H1 (cell line): ENCODE data around the gene CIB2. TPM values are rescaled to one million over a fixed set of nuclear protein-coding genes. Genes with fewer than 3 reads are reported as not detected.

Source experiments
- CTCF ChIA-PET: fragments of 300-600 bp; sonication (Branson Sonifier 250); formaldehyde crosslinking; loops from one replicate; lab custom pipeline; 2021; ENCODE audit not compliant: partially characterized antibody; lab: Charles Lee
- POLR2A ChIA-PET: fragments of 300-600 bp; sonication (Branson Sonifier 250); formaldehyde crosslinking; loops from one replicate; lab custom pipeline; 2021; ENCODE audit warnings: inconsistent platforms; ENCODE audit not compliant: partially characterized antibody; lab: Charles Lee
- DNase-seq, 2 experiments: peaks; one replicate each; pipeline versions ENCODE4 v3.0.0 to v3.0.0-alpha.2; 2010 to 2022; ENCODE audit warnings: low spot score in 2 of 2, low read depth in 1 of 2, mixed read lengths in 1 of 2
- FAIRE-seq: peaks from 2 replicates; lab custom pipeline; 2011; peaks lifted over from hg19 to GRCh38; lab: Jason Lieb, UNC
- H2AFZ ChIP-seq: 2 replicates; pipeline ENCODE4 v1.8.1; 2012; ENCODE audit warnings: low read length, inconsistent platforms
- H2AK5ac ChIP-seq: 2 replicates; pipeline ENCODE4 v1.6.1; 2013; ENCODE audit warnings: low read depth, low read length
- H2BK120ac ChIP-seq: replicated peaks from 2 replicates; pipeline ENCODE3; 2013; ENCODE audit warnings: low read depth, low read length, inconsistent platforms
- H2BK12ac ChIP-seq: 2 replicates; pipeline ENCODE4 v1.6.1; 2013; ENCODE audit warnings: low read depth, low read length
- H2BK15ac ChIP-seq: 2 replicates; pipeline ENCODE4 v1.6.1; 2013; ENCODE audit warnings: low read length
- H2BK20ac ChIP-seq: 2 replicates; pipeline ENCODE4 v1.6.1; 2013; ENCODE audit warnings: low read length
- H2BK5ac ChIP-seq: 2 replicates; pipeline ENCODE4 v1.6.1; 2013; ENCODE audit warnings: low read depth, low read length
- H3K14ac ChIP-seq: 2 replicates; pipeline ENCODE4 v1.6.1; 2013; ENCODE audit warnings: inconsistent platforms; ENCODE audit not compliant: insufficient read length
- H3K18ac ChIP-seq: 2 replicates; pipeline ENCODE4 v1.6.1; 2013; ENCODE audit warnings: low read length; ENCODE audit errors: extremely low read depth
- H3K23ac ChIP-seq: 2 replicates; pipeline ENCODE4 v1.6.1; 2013; ENCODE audit warnings: inconsistent platforms; ENCODE audit not compliant: insufficient read length
- H3K23me2 ChIP-seq: 2 replicates; pipeline ENCODE4 v1.6.1; 2013; ENCODE audit warnings: low read depth, low read length
- H3K27ac ChIP-seq: 2 replicates; pipeline ENCODE4 v1.6.1; 2011; ENCODE audit warnings: low read depth, low read length, inconsistent platforms
- H3K27me3 ChIP-seq, 4 experiments: replicated peaks in 1 of 4; 1 replicate in 1 of 4; 2 replicates in 3 of 4; pipeline versions ENCODE4 v1.6.1 to v1.8.1; 2011 to 2013; ENCODE audit warnings: low read length in 3 of 4, mild to moderate bottlenecking in 3 of 4, inconsistent platforms in 2 of 4, mixed read lengths in 2 of 4, moderate library complexity in 1 of 4; ENCODE audit not compliant: control insufficient read depth in 3 of 4, insufficient read depth in 3 of 4; ENCODE audit errors: extremely low read depth in 1 of 4
- H3K36me3 ChIP-seq, 4 experiments: 2 replicates each; pipeline versions ENCODE4 v1.6.1 to v1.8.1; 2011 to 2013; ENCODE audit warnings: mild to moderate bottlenecking in 4 of 4, low read length in 3 of 4, moderate library complexity in 2 of 4, control low read depth in 1 of 4, inconsistent platforms in 1 of 4; ENCODE audit not compliant: insufficient read depth in 4 of 4, control insufficient read depth in 2 of 4
- H3K4ac ChIP-seq: replicated peaks from 2 replicates; pipeline ENCODE3; 2013; ENCODE audit warnings: low read length, low read depth, mixed read lengths, inconsistent platforms; ENCODE audit not compliant: insufficient read length
- H3K4me1 ChIP-seq, 4 experiments: replicated peaks in 1 of 4; 1 replicate in 1 of 4; 2 replicates in 3 of 4; pipeline versions ENCODE4 v1.6.1 to v1.8.1; 2011 to 2013; ENCODE audit warnings: low read length in 3 of 4, inconsistent platforms in 2 of 4, mixed read lengths in 1 of 4; ENCODE audit not compliant: insufficient read depth in 4 of 4, control insufficient read depth in 3 of 4
- H3K4me2 ChIP-seq, 2 experiments: 2 replicates each; pipeline versions ENCODE4 v1.6.1 to v1.8.1; 2011 to 2013; ENCODE audit warnings: low read depth in 2 of 2, low read length in 2 of 2, control low read depth in 1 of 2, inconsistent platforms in 1 of 2, mild to moderate bottlenecking in 1 of 2; ENCODE audit not compliant: insufficient read depth in 1 of 2
- H3K4me3 ChIP-seq, 4 experiments: fragments of 200-600, 300-600 bp in 1 of 4; sonication (generic), shearing (Covaris generic), sonication (Bioruptor Twin) in 1 of 4; 2 replicates each; pipeline versions ENCODE4 v1.5.1 to v1.8.1; 2011 to 2016; ENCODE audit warnings: low read length in 4 of 4, low read depth in 3 of 4, control low read depth in 2 of 4, inconsistent platforms in 2 of 4, mild to moderate bottlenecking in 2 of 4, mixed read lengths in 1 of 4, moderate library complexity in 1 of 4; ENCODE audit not compliant: insufficient read depth in 2 of 4; ENCODE audit errors: extremely low read depth in 1 of 4
- H3K56ac ChIP-seq: replicated peaks from 2 replicates; pipeline ENCODE3; 2013; ENCODE audit warnings: low read depth, mild to moderate bottlenecking, mixed read lengths, low read length, inconsistent platforms; ENCODE audit not compliant: insufficient read length
- H3K79me1 ChIP-seq: 2 replicates; pipeline ENCODE4 v1.6.1; 2013; ENCODE audit warnings: low read depth, low read length, control low read depth
- H3K79me2 ChIP-seq, 2 experiments: 2 replicates each; pipeline versions ENCODE4 v1.6.1 to v1.8.1; 2012 to 2013; ENCODE audit warnings: low read length in 2 of 2, mild to moderate bottlenecking in 2 of 2, inconsistent platforms in 1 of 2; ENCODE audit not compliant: insufficient read depth in 2 of 2, control insufficient read depth in 1 of 2
- H3K9ac ChIP-seq, 4 experiments: replicated peaks in 1 of 4; 1 replicate in 1 of 4; 2 replicates in 3 of 4; pipeline versions ENCODE4 v1.6.1 to v1.8.1; 2011 to 2013; ENCODE audit warnings: low read depth in 3 of 4, low read length in 3 of 4, control low read depth in 2 of 4, mild to moderate bottlenecking in 2 of 4, moderate library complexity in 2 of 4, inconsistent platforms in 1 of 4; ENCODE audit errors: extremely low read depth in 1 of 4
- H3K9me3 ChIP-seq, 2 experiments: 2 replicates each; pipeline versions ENCODE4 v1.6.1 to v1.8.1; 2012 to 2013; ENCODE audit warnings: mild to moderate bottlenecking in 2 of 2, moderate library complexity in 2 of 2, control low read depth in 1 of 2, inconsistent platforms in 1 of 2, low read depth in 1 of 2, low read length in 1 of 2, mixed read lengths in 1 of 2; ENCODE audit not compliant: insufficient read depth in 2 of 2
- H4K20me1 ChIP-seq, 2 experiments: replicated peaks in 1 of 2; 2 replicates each; pipeline versions ENCODE3 to v1.8.1; 2011 to 2013; ENCODE audit warnings: inconsistent platforms in 2 of 2, low read length in 2 of 2, mild to moderate bottlenecking in 1 of 2; ENCODE audit not compliant: insufficient read depth in 2 of 2, control insufficient read depth in 1 of 2
- H4K5ac ChIP-seq: 2 replicates; pipeline ENCODE4 v1.6.1; 2013; ENCODE audit warnings: low read length, low read depth, mixed read lengths, inconsistent platforms; ENCODE audit not compliant: insufficient read length
- H4K8ac ChIP-seq: 2 replicates; pipeline ENCODE4 v1.8.0; 2013; ENCODE audit warnings: mild to moderate bottlenecking, moderate library complexity, low read length, inconsistent platforms; ENCODE audit not compliant: insufficient read depth; ENCODE audit errors: extremely low read depth
- H4K91ac ChIP-seq: replicated peaks from 2 replicates; pipeline ENCODE3; 2013; ENCODE audit warnings: low read length, mixed read lengths, inconsistent platforms; ENCODE audit not compliant: insufficient read length
- CBX8 ChIP-seq: fragments of 300-800, 300-1000 bp; sonication (generic); IDR thresholded peaks from 2 replicates; pipeline ENCODE4 v1.7.1; 2016; ENCODE audit warnings: low read depth, low read length, borderline replicate concordance
- CEBPB ChIP-seq: IDR thresholded peaks from 2 replicates; pipeline ENCODE4 v1.6.1; 2012; ENCODE audit warnings: low read depth, low read length
- EP300 ChIP-seq, 2 experiments: IDR thresholded peaks; 1 replicate in 1 of 2; 2 replicates in 1 of 2; pipeline ENCODE4 v1.6.1; 2011 to 2012; ENCODE audit warnings: low read depth in 2 of 2, low read length in 2 of 2, mild to moderate bottlenecking in 2 of 2, borderline replicate concordance in 1 of 2, inconsistent platforms in 1 of 2, moderate library complexity in 1 of 2
- EZH2 ChIP-seq: fragments of 200-600 bp; sonication (generic); IDR thresholded peaks from 2 replicates; pipeline ENCODE4 v1.7.1; 2012; ENCODE audit warnings: low read depth, mild to moderate bottlenecking, moderate library complexity, low read length, inconsistent platforms; ENCODE audit not compliant: severe bottlenecking
- KDM5A ChIP-seq: fragments of 200-600 bp; IDR thresholded peaks from 2 replicates; pipeline ENCODE4 v1.7.1; 2012; ENCODE audit warnings: mild to moderate bottlenecking, low read length, inconsistent platforms, mixed read lengths
- NRF1 ChIP-seq: IDR thresholded peaks from 2 replicates; pipeline ENCODE4 v1.6.1; 2011; ENCODE audit warnings: mild to moderate bottlenecking, low read depth, low read length, improper control_type of control experiment
- POLR2AphosphoS5 ChIP-seq: IDR thresholded peaks from 2 replicates; pipeline ENCODE4 v1.6.1; 2011; ENCODE audit warnings: low read depth, low read length
- RAD21 ChIP-seq, 2 experiments: IDR thresholded peaks in 1 of 2; conservative IDR thresholded peaks in 1 of 2; 2 replicates each; pipeline ENCODE4 v1.6.1; 2011; ENCODE audit warnings: low read depth in 2 of 2, low read length in 2 of 2, improper control_type of control experiment in 1 of 2, inconsistent platforms in 1 of 2, mild to moderate bottlenecking in 1 of 2, moderate library complexity in 1 of 2
- SP2 ChIP-seq: IDR thresholded peaks from 2 replicates; pipeline ENCODE4 v1.6.1; 2012; ENCODE audit warnings: mild to moderate bottlenecking, low read length, inconsistent platforms
- SP4 ChIP-seq: IDR thresholded peaks from 2 replicates; pipeline ENCODE4 v1.6.1; 2012; ENCODE audit warnings: low read length, inconsistent platforms
- TCF12 ChIP-seq: IDR thresholded peaks from 2 replicates; pipeline ENCODE4 v1.6.1; 2011; ENCODE audit warnings: low read depth, mild to moderate bottlenecking, low read length
- YY1 ChIP-seq: IDR thresholded peaks from 2 replicates; pipeline ENCODE4 v1.6.1; 2011; ENCODE audit warnings: low read depth, mild to moderate bottlenecking, low read length
- WGBS, 2 experiments: shearing (Covaris generic) in 1 of 2; methylation state at CpG; one replicate each; pipeline versions ENCODE4 v1.1.6 to v1.1.7; 2013 to 2015; ENCODE audit warnings: low lambda C conversion rate in 2 of 2, mixed read lengths in 2 of 2, inconsistent platforms in 1 of 2, low coverage in 1 of 2, missing lambda C conversion rate in 1 of 2; ENCODE audit not compliant: insufficient replicate concordance in 2 of 2, insufficient coverage in 1 of 2, insufficient read length in 1 of 2; ENCODE audit errors: extremely low coverage in 1 of 2, missing lambda C conversion rate in 1 of 2; 5-methylcytosine and 5-hydroxymethylcytosine counted together
- polyA plus RNA-seq, 7 experiments: library from polyadenylated mRNA; depleted of rRNA in 3 of 7; stranded (reverse) in 5 of 7; unstranded in 2 of 7; fragments of >200 nt in 5 of 7; fragments of 200-250 nt in 2 of 7; gene quantifications; 1 replicate in 5 of 7; 2 replicates in 1 of 7; 4 replicates in 1 of 7; pipeline versions ENCODE4 v1.2.1 to v1.2.3, GENCODE V29; 2011 to 2013; ENCODE audit warnings: missing spikeins in 2 of 7, mixed read lengths in 2 of 7
- total RNA-seq: library from RNA; stranded (reverse); fragmentation: NEBNext Ultra II Directional; extraction: Animal tissue kit (Norgen Biotek cat#: 25700); gene quantifications from 2 replicates; pipeline ENCODE4 v1.2.1, GENCODE V29; 2021

The CIB2 gene
- total and polyA plus RNA-seq, 2 of the 8 experiments (the other 6 are each of a cell fraction or from before 2014, with no cell fraction given), result 41.5 to 45.8 TPM

DNA sequence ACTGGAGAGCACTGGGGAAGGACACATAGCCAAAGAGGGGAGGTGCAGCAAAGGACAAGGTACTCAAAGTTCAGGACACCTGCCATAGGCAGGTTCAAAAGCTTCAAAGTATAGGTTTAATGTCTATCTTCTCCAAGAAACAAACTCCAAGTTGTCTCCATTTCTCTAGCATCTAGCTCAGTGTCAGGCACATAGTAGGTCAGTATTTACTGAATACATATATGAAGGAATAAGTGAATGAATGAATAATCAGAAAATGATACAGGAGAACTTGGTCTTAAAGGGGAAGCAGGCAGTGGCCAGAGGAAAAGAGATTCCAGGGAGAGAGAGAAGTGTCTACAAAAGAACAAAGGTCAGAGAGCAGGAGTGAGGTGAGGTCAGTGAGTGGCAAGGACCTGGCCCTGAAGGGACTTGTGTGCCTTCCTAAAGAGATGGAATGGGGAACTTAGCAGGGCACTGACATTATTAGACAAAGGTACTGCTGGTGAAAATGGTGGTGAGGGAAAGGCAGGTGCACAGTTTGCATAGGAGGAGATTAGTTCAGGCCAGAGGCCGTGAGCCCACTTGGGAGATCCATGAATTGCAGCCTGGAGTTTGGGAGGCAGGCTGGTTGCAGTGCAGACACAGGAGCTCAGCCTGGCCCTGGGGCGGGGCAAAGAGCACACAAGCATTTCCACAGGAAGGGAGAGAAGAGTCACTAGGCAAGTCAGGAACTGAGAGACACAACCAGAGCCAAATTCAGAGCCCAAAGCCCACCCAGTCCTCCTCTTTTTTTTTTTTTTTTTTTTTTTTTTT, 75.1 kb downstream of the CIB2 start:
- WGBS, 2 experiments, result 75% methylated on average over 2 of the region's 2 CpGs; no CpG with 5 or more reads in 1 of the 2 experiments
- no peaks in the 10 kb centered on the region; a peak in 1 of 8 replicates for H3K36me3 ChIP-seq
- H3K27me3 ChIP-seq, result no peaks in the 10 kb centered on the region
- H2BK5ac ChIP-seq, result no peak overlapping the region
- no peak for FAIRE-seq
- peaks cover 0 to 8% (median 4%) of the 10 kb centered on the region in 4 experiments; a peak in 6 of 7 replicates for H3K4me1 ChIP-seq
- ChIA-PET CTCF (interaction anchor here (0.7 to 1.8 kb wide), 9 partner anchors 11 to 63 kb away, joined by 3 to 5 read pairs (median 3); no protein-coding TSS in a partner anchor), POLR2A (interaction anchor here (0.8 to 1.2 kb wide), 2 partner anchors 10 to 15 kb away, joined by 3 read pairs; no protein-coding TSS in a partner anchor)
- H3K79me1 ChIP-seq, result peaks cover 6% of the 10 kb centered on the region; the same call in 1 of the 2 replicates
- no peak overlapping the region for H3K4ac ChIP-seq
- no peak overlapping the region for H2BK12ac ChIP-seq
- no peaks in the 10 kb centered on the region; the same call in 1 of the 2 replicates for H3K23me2 ChIP-seq
- H3K9me3 ChIP-seq, result no peaks in the 10 kb centered on the region
- H2BK15ac ChIP-seq, result no peak overlapping the region
- H3K9ac ChIP-seq, result no peak overlapping the region; a peak in 1 of 7 replicates
- no peak overlapping the region for H4K5ac ChIP-seq
- H4K20me1 ChIP-seq, result peaks cover 1 to 8% of the 10 kb centered on the region in 2 experiments
- peaks cover 0 to 10% of the 10 kb centered on the region in 2 experiments; a peak in 1 of 4 replicates for H3K79me2 ChIP-seq
- H2BK120ac ChIP-seq, result no peak overlapping the region
- H3K18ac ChIP-seq, result no peak overlapping the region
- no peak overlapping the region for H3K27ac ChIP-seq
- no peak overlapping the region for H4K91ac ChIP-seq
- H3K4me3 ChIP-seq, result no peak overlapping the region
- no peak overlapping the region; the same call in 1 of the 2 replicates for H2AK5ac ChIP-seq
- H3K14ac ChIP-seq, result no peak overlapping the region
- no peak overlapping the region for H3K4me2 ChIP-seq
- peak overlapping the region; percentile 16; the same call in 1 of the 2 replicates for H4K8ac ChIP-seq
- H3K56ac ChIP-seq, result no peak overlapping the region
- no peak for DNase-seq
- no peak overlapping the region for H2AFZ ChIP-seq
- no peak overlapping the region for H3K23ac ChIP-seq
- no peak overlapping the region for H2BK20ac ChIP-seq
- TF ChIP-seq EP300 (IDR thresholded peaks at IDR 0.05; ENCODE audit: borderline replicate concordance in 1 of 2, low read depth in 2 of 2, low read length in 2 of 2), result no peak
- no peak for TF ChIP-seq EZH2
- no peak for TF ChIP-seq NRF1
- no peak for TF ChIP-seq POLR2AphosphoS5
- TF ChIP-seq RAD21 (IDR thresholded peaks at IDR 0.05 in 1 of 2, conservative IDR thresholded peaks at IDR 0.05 in 1 of 2; ENCODE audit: low read depth in 2 of 2, low read length in 2 of 2), result no peak
- TF ChIP-seq TCF12, result no peak
- no peak for TF ChIP-seq SP2
- no peak for TF ChIP-seq CEBPB
- no peak for TF ChIP-seq YY1
- no peak for TF ChIP-seq CBX8
- no peak for TF ChIP-seq SP4
- TF ChIP-seq KDM5A, result no peak
